ENCODE results near the gene KATNAL1.
"Not testable (repeated sequence)": the region's sequence is repeated elsewhere in the genome, so short reads cannot be mapped to it uniquely, and the experiment has no call there.

KATNAL1 gene

DNA sequence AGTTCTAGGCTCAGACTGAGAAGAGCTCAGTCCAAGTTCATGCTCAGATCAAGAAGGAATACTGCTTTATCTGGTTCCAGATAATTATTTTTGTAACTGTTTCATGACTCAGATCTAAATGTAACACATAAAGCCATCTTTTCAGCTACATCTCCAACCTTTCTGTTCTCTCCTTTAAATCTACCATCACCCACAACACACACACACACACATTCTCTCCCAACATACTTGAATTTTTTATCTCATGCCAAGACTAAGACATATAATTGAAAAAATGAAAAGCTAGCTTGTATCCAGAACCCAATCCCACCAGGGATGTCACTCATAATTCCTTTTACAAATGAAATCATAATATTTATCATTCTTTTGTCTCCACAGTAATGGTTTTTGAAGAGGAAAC is 7.6 kb downstream of the KATNAL1 start:
- H3K4me3 ChIP-seq = no peak overlapping the region
- no peak overlapping the region for H3K4me2 ChIP-seq
- peaks cover 0 to 20% (median 13%) of the 10 kb centered on the region in 11 experiments; a peak in 13 of 22 replicates for H3K36me3 ChIP-seq
- H3K4me1 ChIP-seq = peaks cover 9 to 20% (median 18%) of the 10 kb centered on the region in 10 experiments; a peak in 18 of 20 replicates
- no peak overlapping the region for H3K9ac ChIP-seq
- no peak for TF ChIP-seq Cebpa-rat (IDR thresholded peaks at IDR 0.05)
- H3K9me3 ChIP-seq (replicated peaks in 1 of 11) = peaks cover 10 to 35% (median 21%) of the 10 kb centered on the region in 11 experiments; a peak in 18 of 22 replicates
- H3K27ac ChIP-seq = no peak overlapping the region
- 0 out of 22 replicates have a peak, but pooled peaks cover 0 to 4% (median 0%) of the 10 kb centered on the region in 11 experiments for H4K20me1 ChIP-seq
- H3K27me3 ChIP-seq = no peaks in the 10 kb centered on the region

- no peak for TF ChIP-seq Cebpa-rat (IDR thresholded peaks at IDR 0.05)
- Histone ChIP-seq H3K9ac (no peak overlapping the region), H3K4me3 (no peak overlapping the region), H3K4me2 (no peak overlapping the region), H3K4me1 (peaks cover 0 to 19% (median 9%) of the 10 kb centered on the region in 10 experiments; a peak in 13 of 20 replicates), H3K9me3 (replicated peaks in 1 of 11) (peaks cover 10 to 35% (median 18%) of the 10 kb centered on the region in 11 experiments; a peak in 18 of 22 replicates), H3K27me3 (no peaks in the 10 kb centered on the region), H4K20me1 (peaks cover 0 to 6% (median 0%) of the 10 kb centered on the region in 11 experiments; a peak in 3 of 22 replicates), H3K27ac (no peak overlapping the region), H3K36me3 (peaks cover 0 to 22% (median 12%) of the 10 kb centered on the region in 11 experiments; a peak in 13 of 22 replicates)
These were observed 12.2 kb downstream of the KATNAL1 start for GRCh38 chr13:30295116-30295515.

DNA sequence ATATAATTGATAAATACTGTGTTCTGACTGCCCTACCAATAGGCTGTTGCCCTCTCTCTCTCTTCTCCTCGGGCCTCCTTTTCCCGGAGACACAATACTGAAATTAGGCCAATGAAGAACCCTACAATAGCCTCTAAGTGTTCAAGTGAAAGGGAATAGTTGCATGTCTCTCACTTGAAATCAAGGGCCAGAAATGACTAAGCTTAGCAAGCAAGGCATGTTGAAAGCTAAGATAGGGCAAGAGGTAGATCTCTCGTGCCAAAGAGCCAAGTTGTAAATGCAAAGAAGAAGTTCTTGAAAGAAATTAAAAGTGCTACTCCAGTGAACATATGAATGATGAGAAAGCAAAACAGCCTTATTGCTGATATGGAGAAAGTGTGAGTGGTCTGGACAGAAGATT is 13.3 kb downstream of the KATNAL1 start:
- Histone ChIP-seq H3K4me2 (no peak overlapping the region), H3K4me3 (no peak overlapping the region), H3K27me3 (no peaks in the 10 kb centered on the region), H3K9me3 (replicated peaks in 1 of 11) (peaks cover 9 to 33% (median 17%) of the 10 kb centered on the region in 11 experiments; a peak in 18 of 22 replicates), H3K27ac (no peak overlapping the region), H3K9ac (no peak overlapping the region), H4K20me1 (peaks cover 0 to 6% (median 0%) of the 10 kb centered on the region in 11 experiments; a peak in 3 of 22 replicates), H3K36me3 (peaks cover 0 to 22% (median 12%) of the 10 kb centered on the region in 11 experiments; a peak in 13 of 22 replicates), H3K4me1 (peaks cover 0 to 19% (median 9%) of the 10 kb centered on the region in 10 experiments; a peak in 13 of 20 replicates)
- TF ChIP-seq Cebpa-rat (IDR thresholded peaks at IDR 0.05) = no peak

GRCh38 chr13:30292325-30292724 is 15.0 kb downstream of the KATNAL1 start:
- Histone ChIP-seq H3K4me2 (peak overlapping the region in 8 of 11 experiments; percentile 7 to 75 (median 30); a peak in 10 of 22 replicates), H3K27ac (no peak overlapping the region)
- TF ChIP-seq Cebpa-rat (IDR thresholded peaks at IDR 0.05) = no peak

DNA sequence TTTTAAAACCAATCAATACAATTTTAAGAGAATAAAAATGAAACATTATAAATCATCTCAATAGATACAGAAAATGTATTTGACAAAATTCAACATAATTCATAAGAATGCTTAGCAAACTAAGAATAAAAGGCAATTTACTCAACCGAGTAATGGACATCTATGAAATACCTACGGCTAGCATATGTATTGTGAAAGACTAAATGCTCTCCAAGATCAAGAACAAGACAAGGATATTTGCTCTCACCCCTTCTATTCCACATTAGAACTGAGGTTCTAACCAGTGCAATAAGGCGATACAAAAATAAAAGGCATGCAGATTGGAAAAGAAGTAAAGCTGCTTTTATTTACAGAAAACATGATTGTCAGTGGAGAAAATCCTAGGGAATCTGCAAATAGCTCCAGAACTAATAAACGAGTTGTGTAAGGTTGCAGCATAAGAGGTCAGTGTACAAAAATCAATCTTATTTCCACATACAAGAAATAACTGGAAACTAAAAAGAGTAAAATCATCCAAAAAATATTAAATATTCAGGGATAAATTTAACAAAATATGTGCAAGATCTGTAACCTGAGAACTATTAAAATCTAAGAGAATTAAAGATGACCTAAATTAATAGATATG is 16.4 kb downstream of the KATNAL1 start:
- peaks cover 8 to 18% (median 16%) of the 10 kb centered on the region in 11 experiments for H3K9me3 ChIP-seq (replicated peaks in 1 of 11)
- H3K27me3 ChIP-seq = no peaks in the 10 kb centered on the region
- H3K27ac ChIP-seq = no peak overlapping the region
- H3K36me3 ChIP-seq = peaks cover 0 to 27% (median 15%) of the 10 kb centered on the region in 11 experiments; a peak in 13 of 22 replicates
- no peak for TF ChIP-seq Cebpa-rat (IDR thresholded peaks at IDR 0.05)
- peaks cover 0 to 19% (median 9%) of the 10 kb centered on the region in 10 experiments; a peak in 13 of 20 replicates for H3K4me1 ChIP-seq
- H4K20me1 ChIP-seq = peaks cover 0 to 6% (median 0%) of the 10 kb centered on the region in 11 experiments; a peak in 3 of 22 replicates
- H3K4me2 ChIP-seq = no peak overlapping the region
- H3K4me3 ChIP-seq = no peak overlapping the region
- no peak overlapping the region for H3K9ac ChIP-seq

More at GRCh38 chr13:30292325-30292724, 15.0 kb downstream of the KATNAL1 start:
- no peaks in the 10 kb centered on the region for H3K27me3 ChIP-seq
- H4K20me1 ChIP-seq = peaks cover 0 to 6% (median 0%) of the 10 kb centered on the region in 11 experiments; a peak in 3 of 22 replicates
- H3K4me1 ChIP-seq = peaks cover 0 to 19% (median 9%) of the 10 kb centered on the region in 10 experiments; a peak in 13 of 20 replicates
- H3K36me3 ChIP-seq = peaks cover 0 to 22% (median 12%) of the 10 kb centered on the region in 11 experiments; a peak in 13 of 22 replicates
- H3K4me3 ChIP-seq = no peak overlapping the region
- no peak overlapping the region for H3K9ac ChIP-seq
- H3K9me3 ChIP-seq (replicated peaks in 1 of 11) = peaks cover 0 to 18% (median 11%) of the 10 kb centered on the region in 11 experiments; a peak in 17 of 22 replicates

GRCh38 chr13:30289533-30289932 is 17.8 kb downstream of the KATNAL1 start:
- no peak overlapping the region for H3K9ac ChIP-seq
- H3K4me2 ChIP-seq = no peak overlapping the region
- peaks cover 0 to 19% (median 9%) of the 10 kb centered on the region in 10 experiments; a peak in 13 of 20 replicates for H3K4me1 ChIP-seq
- TF ChIP-seq Cebpa-rat (IDR thresholded peaks at IDR 0.05) = no peak
- no peak overlapping the region for H3K27ac ChIP-seq
- H3K9me3 ChIP-seq (replicated peaks in 1 of 11) = peaks cover 19 to 29% (median 27%) of the 10 kb centered on the region in 11 experiments
- H4K20me1 ChIP-seq = peaks cover 0 to 6% (median 0%) of the 10 kb centered on the region in 11 experiments; a peak in 3 of 22 replicates
- peaks cover 0 to 27% (median 18%) of the 10 kb centered on the region in 11 experiments; a peak in 12 of 22 replicates for H3K36me3 ChIP-seq
- no peak overlapping the region for H3K4me3 ChIP-seq
- no peaks in the 10 kb centered on the region for H3K27me3 ChIP-seq

GRCh38 chr13:30286059-30286458 is 21.3 kb downstream of the KATNAL1 start:
- Histone ChIP-seq H3K4me3 (0 out of 20 replicates have a peak overlapping the region, but pooled peaks of 1 of the 10 experiments have one; percentile 18), H3K9me3 (replicated peaks in 1 of 11) (peaks cover 19 to 29% (median 27%) of the 10 kb centered on the region in 11 experiments), H3K36me3 (peaks cover 0 to 44% (median 23%) of the 10 kb centered on the region in 11 experiments; a peak in 16 of 22 replicates)
- H3K4me1 ChIP-seq, H3K4me2 ChIP-seq, H3K9ac ChIP-seq, H4K20me1 ChIP-seq, H3K27me3 ChIP-seq, H3K27ac ChIP-seq: not testable (repeated sequence)

DNA sequence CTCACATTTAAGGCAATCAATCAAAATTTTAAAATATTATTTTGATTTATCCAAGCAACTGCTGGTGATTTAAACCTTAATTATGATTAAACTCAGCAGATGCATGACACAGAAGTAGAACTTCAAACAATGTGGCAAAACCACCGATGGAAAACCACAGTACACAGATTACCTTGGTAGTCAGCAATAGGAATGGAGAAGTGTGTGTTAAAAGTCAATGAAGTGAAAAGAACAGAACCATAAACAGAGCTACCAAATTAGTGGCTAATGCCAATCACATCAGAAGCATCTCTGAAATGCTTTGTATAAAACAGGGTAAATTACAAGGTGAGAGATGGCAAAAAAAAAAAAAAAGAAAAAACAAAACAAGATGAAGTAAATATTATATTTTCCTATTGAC is 31.2 kb downstream of the KATNAL1 start:
- no peaks in the 10 kb centered on the region for H4K20me1 ChIP-seq
- H3K27me3 ChIP-seq = no peaks in the 10 kb centered on the region
- peaks cover 0 to 12% (median 0%) of the 10 kb centered on the region in 10 experiments; a peak in 1 of 20 replicates for H3K4me1 ChIP-seq
- H3K9ac ChIP-seq = no peak overlapping the region
- peaks cover 4 to 11% (median 8%) of the 10 kb centered on the region in 11 experiments; a peak in 18 of 22 replicates for H3K9me3 ChIP-seq (replicated peaks in 1 of 11)
- TF ChIP-seq Cebpa-rat (IDR thresholded peaks at IDR 0.05) = no peak
- H3K36me3 ChIP-seq = peaks cover 12 to 65% (median 39%) of the 10 kb centered on the region in 11 experiments; a peak in 21 of 22 replicates
- H3K27ac ChIP-seq = no peak overlapping the region
- no peak overlapping the region; a peak in 1 of 22 replicates for H3K4me2 ChIP-seq
- no peak overlapping the region for H3K4me3 ChIP-seq

GRCh38 chr13:30274083-30274482 is 33.3 kb downstream of the KATNAL1 start:
- TF ChIP-seq Cebpa-rat (IDR thresholded peaks at IDR 0.05) = no peak
- Histone ChIP-seq H3K4me1 (peaks cover 0 to 12% (median 0%) of the 10 kb centered on the region in 10 experiments; a peak in 1 of 20 replicates), H3K4me3 (no peak overlapping the region), H3K27ac (no peak overlapping the region), H3K9ac (no peak overlapping the region), H3K27me3 (no peaks in the 10 kb centered on the region), H4K20me1 (no peaks in the 10 kb centered on the region), H3K9me3 (replicated peaks in 1 of 11) (peaks cover 9 to 15% (median 12%) of the 10 kb centered on the region in 11 experiments; a peak in 18 of 22 replicates), H3K4me2 (no peak overlapping the region), H3K36me3 (peaks cover 14 to 54% (median 33%) of the 10 kb centered on the region in 11 experiments; a peak in 21 of 22 replicates)

GRCh38 chr13:30270035-30270434 is 37.3 kb downstream of the KATNAL1 start:
- not testable (repeated sequence) for H3K4me2 ChIP-seq, H3K9ac ChIP-seq, H3K4me3 ChIP-seq, H3K27me3 ChIP-seq, H3K4me1 ChIP-seq, H3K27ac ChIP-seq, H4K20me1 ChIP-seq
- Histone ChIP-seq H3K36me3 (peaks cover 9 to 42% (median 26%) of the 10 kb centered on the region in 11 experiments; a peak in 20 of 22 replicates), H3K9me3 (replicated peaks in 1 of 11) (peaks cover 10 to 21% (median 16%) of the 10 kb centered on the region in 11 experiments; a peak in 19 of 22 replicates)
